ENCODE data around the gene LIPI. TPM values are rescaled to one million over a fixed set of nuclear protein-coding genes. Genes with fewer than 3 reads are reported as not detected.

The LIPI gene
- total and polyA plus RNA-seq, 3 donors from 2014 or later, result 0.28 to 0.74 TPM; not detected in 1

DNA sequence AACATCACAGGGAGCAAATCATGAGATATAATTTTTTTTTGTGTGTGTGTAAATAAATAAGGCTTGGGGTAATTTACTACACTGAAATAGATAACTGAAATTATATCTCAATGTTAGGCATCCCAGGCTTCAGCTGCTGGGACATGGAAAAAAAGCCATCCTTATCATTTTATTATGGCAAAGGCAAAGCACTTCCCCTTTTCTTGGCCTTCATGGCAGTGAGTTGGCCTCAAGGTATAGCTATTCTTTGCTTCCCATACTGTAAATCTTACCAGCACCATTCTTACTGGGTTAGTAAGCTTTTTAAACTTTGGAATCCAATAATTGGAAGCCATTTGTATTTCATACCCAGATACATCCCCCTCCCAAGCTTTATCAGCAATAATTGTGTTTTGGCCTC lies 34.2 kb upstream of the LIPI start:
- Histone ChIP-seq H3K27ac (no peak overlapping the region), H3K4me3 (no peak overlapping the region), H3K9me3 (no peaks in the 10 kb centered on the region), H3K4me1 (no peaks in the 10 kb centered on the region), H3K27me3 (no peaks in the 10 kb centered on the region), H3K36me3 (ENCODE audit: low read depth, missing control alignments) (no peaks in the 10 kb centered on the region)
- TF ChIP-seq, protein P1, sequence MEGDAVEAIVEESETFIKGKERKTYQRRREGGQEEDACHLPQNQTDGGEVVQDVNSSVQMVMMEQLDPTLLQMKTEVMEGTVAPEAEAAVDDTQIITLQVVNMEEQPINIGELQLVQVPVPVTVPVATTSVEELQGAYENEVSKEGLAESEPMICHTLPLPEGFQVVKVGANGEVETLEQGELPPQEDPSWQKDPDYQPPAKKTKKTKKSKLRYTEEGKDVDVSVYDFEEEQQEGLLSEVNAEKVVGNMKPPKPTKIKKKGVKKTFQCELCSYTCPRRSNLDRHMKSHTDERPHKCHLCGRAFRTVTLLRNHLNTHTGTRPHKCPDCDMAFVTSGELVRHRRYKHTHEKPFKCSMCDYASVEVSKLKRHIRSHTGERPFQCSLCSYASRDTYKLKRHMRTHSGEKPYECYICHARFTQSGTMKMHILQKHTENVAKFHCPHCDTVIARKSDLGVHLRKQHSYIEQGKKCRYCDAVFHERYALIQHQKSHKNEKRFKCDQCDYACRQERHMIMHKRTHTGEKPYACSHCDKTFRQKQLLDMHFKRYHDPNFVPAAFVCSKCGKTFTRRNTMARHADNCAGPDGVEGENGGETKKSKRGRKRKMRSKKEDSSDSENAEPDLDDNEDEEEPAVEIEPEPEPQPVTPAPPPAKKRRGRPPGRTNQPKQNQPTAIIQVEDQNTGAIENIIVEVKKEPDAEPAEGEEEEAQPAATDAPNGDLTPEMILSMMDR (IDR thresholded peaks at IDR 0.05), result no peak
- no peak for TF ChIP-seq POLR2A (IDR thresholded peaks at IDR 0.05)
- intact Hi-C loops (cut with DNase I; ENCODE audit: low total_unique reads), result no loop called here
- no peak for DNase-seq

DNA sequence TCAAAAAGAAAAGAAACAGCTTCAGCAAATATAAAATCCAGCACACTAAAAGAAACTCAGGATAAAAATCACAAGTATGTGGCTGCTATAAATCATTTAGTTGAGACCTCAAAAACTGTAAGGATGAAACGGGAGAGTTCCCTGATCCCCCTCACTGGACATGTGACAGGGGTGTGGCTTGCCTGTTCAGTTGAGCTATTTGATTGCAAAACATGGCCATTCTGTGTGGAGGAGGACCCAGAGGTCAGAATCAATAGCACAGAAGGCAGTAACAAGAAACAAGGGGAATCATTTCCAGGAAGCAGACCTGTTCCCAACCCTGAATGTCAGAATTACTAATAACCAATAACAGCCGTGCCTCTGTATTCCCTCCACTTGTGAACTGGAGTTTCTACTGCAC lies 33.1 kb upstream of the LIPI start:
- DNase-seq, result no peak
- WGBS, 2 donors, result 44 to 48% methylated on average over 2 of the region's 2 CpGs

DNA sequence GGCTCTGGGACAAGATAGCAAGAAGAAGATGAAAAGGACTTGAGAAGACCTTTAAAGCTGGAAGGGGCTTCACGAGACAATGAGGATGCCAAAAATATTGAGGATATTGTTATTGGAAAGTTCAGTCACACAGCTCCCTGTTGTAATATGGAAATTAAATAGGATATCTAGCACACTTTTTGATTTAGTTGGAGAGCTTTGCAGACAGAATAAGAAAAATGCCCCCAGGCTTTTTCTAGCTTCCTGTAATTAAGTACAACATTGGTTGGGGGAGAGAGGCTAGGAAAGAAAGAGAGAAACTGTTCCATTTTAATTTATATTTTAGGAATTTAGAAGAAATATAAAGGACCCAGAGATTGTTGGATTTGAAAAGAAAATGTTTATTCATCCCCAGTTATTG lies 32.7 kb upstream of the LIPI start:
- DNase-seq, result no peak
- no peaks in the 10 kb centered on the region for H3K4me1 ChIP-seq
- no peak overlapping the region for H3K4me3 ChIP-seq
- no peaks in the 10 kb centered on the region for H3K9me3 ChIP-seq
- 5 to 32% methylated on average over 1 of the region's 1 CpG for WGBS, 2 donors
- no peak overlapping the region for H3K27ac ChIP-seq
- H3K27me3 ChIP-seq, result no peaks in the 10 kb centered on the region
- TF ChIP-seq POLR2A (IDR thresholded peaks at IDR 0.05), result no peak
- TF ChIP-seq, protein P1 (IDR thresholded peaks at IDR 0.05), result no peak
- intact Hi-C loops (cut with DNase I; ENCODE audit: low total_unique reads), result no loop called here
- no peaks in the 10 kb centered on the region for H3K36me3 ChIP-seq (ENCODE audit: low read depth, missing control alignments)

More for the DNA sequence above, 33.1 kb upstream of the LIPI start:
- no peaks in the 10 kb centered on the region for H3K4me1 ChIP-seq
- no peaks in the 10 kb centered on the region for H3K36me3 ChIP-seq (ENCODE audit: low read depth, missing control alignments)
- no peaks in the 10 kb centered on the region for H3K27me3 ChIP-seq
- no peak overlapping the region for H3K27ac ChIP-seq
- intact Hi-C loops (cut with DNase I; ENCODE audit: low total_unique reads), result no loop called here
- no peaks in the 10 kb centered on the region for H3K9me3 ChIP-seq
- no peak for TF ChIP-seq POLR2A (IDR thresholded peaks at IDR 0.05)
- TF ChIP-seq, protein P1 (IDR thresholded peaks at IDR 0.05), result no peak
- H3K4me3 ChIP-seq, result no peak overlapping the region

DNA sequence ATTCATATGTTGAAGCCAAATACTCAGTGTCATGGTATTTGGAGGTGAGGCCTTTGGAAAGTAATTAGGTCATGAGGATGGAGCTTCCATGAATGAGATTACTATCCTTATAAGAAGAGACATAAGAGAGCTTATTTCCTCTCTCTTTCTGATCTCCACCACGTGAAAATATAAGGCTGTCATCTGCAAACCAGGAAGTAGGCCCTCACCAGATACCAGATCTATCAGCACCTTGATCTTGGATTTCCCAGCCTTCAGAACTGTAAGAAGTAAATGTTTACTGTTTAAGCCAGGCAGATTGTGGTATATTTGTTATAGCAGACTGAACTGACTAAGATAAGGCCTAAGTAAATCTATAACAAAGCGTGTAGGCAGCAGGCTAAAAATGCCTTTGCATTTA lies 30.5 kb upstream of the LIPI start:
- DNase-seq, result no peak
- H3K27ac ChIP-seq, result no peak overlapping the region
- no peaks in the 10 kb centered on the region for H3K27me3 ChIP-seq
- H3K9me3 ChIP-seq, result no peaks in the 10 kb centered on the region
- no peak for TF ChIP-seq POLR2A (IDR thresholded peaks at IDR 0.05)
- TF ChIP-seq, protein P1 (IDR thresholded peaks at IDR 0.05), result no peak
- H3K4me1 ChIP-seq, result no peaks in the 10 kb centered on the region
- intact Hi-C loops (cut with DNase I; ENCODE audit: low total_unique reads), result no loop called here
- H3K4me3 ChIP-seq, result no peak overlapping the region
- no peaks in the 10 kb centered on the region for H3K36me3 ChIP-seq (ENCODE audit: low read depth, missing control alignments)
- WGBS, 2 donors, result 45 to 59% methylated on average over 2 of the region's 2 CpGs

DNA sequence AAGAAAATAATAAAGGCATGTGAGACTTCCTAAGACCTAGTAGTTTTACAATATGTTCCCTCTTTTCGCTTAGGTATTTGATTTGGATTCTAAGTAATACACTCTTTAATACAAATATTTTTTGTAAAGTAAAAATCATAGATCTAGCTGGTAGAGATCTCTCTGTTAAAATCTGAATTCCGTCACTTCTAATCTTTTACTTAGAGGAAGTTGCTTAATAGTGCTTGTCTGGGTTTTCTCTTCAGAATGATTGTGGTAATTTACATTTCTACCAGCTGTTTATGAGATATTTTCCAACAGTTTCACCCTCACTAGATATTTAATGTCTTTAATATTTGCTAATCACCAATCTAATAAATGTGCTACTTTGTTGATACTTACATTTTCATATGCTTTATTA lies 28.5 kb upstream of the LIPI start:
- Histone ChIP-seq H3K4me1 (no peaks in the 10 kb centered on the region), H3K27me3 (no peaks in the 10 kb centered on the region), H3K27ac (no peak overlapping the region), H3K4me3 (no peak overlapping the region), H3K9me3 (no peaks in the 10 kb centered on the region), H3K36me3 (ENCODE audit: low read depth, missing control alignments) (no peaks in the 10 kb centered on the region)
- WGBS, 2 donors, result 84 to 87% methylated on average over 2 of the region's 2 CpGs
- no peak for TF ChIP-seq POLR2A (IDR thresholded peaks at IDR 0.05)
- TF ChIP-seq, protein P1 (IDR thresholded peaks at IDR 0.05), result no peak
- DNase-seq, result no peak
- intact Hi-C loops (cut with DNase I; ENCODE audit: low total_unique reads), result no loop called here

Data from testis (tissue), 3 donors.